NCI-H446 treated with DMSO at 0.1 percent for 48 hours (cell line): ENCODE data around the gene MAD1L1.
"Not testable (repeated sequence)": the region's sequence is repeated elsewhere in the genome, so short reads cannot be mapped to it uniquely, and the experiment has no call there.

Experiments
- DNase-seq: peaks from one replicate; lab custom pipeline; 2025; lab: John Stamatoyannopoulos, UW

Gene MAD1L1

DNA sequence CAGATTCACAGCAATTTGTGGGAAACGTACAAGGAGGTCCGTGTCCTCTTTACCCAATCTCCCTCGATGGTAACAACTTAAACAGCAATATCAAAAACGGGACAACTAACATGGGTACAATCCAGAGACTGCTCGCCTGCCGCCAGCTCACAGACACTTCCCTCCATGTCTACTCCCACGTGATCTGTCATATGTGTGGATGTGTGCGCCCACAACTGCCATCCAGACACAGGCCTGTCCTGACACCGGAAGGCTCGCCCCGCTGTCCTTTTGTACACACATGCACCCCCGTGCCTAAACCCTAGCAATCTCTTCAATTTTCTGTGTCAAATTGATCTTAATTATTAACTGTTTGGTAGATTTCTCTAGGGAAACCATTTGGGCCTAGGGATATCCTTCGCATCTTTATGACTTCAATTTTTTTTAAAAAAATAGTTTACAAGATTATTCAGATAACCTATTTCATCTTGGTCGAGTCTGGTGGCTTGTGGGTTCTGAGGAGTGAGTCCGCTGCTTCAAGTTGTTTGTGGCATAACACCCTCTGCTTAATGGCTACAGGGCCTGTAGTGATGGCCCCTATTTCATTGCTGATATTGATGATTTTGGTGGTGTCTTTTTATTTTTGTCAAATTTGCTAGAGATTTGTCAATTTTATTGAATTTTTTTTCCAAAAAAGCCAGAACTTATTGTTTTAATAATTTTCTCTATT is 260.6 kb downstream of the MAD1L1 start:
- DNase-seq, result no peak

DNA sequence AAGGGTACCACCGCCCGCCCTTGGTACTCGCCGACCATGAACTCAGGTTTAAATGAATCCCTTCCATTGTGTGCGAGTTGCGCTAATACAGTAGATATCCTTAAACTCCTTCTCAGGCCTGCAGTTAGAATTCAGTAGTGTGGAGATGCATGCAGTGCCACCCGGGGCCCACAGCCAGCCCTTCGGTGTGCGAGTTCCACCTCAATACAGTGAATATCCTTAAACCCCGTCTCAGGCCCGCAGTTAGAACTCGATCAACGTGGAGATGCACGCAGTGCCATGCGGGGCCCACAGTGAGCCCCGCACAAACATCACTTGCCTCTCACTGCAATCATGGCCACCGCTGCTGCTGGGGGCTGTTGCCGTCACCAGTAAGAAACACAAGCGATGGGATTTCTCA is 261.9 kb downstream of the MAD1L1 start:
- no peak for DNase-seq

DNA sequence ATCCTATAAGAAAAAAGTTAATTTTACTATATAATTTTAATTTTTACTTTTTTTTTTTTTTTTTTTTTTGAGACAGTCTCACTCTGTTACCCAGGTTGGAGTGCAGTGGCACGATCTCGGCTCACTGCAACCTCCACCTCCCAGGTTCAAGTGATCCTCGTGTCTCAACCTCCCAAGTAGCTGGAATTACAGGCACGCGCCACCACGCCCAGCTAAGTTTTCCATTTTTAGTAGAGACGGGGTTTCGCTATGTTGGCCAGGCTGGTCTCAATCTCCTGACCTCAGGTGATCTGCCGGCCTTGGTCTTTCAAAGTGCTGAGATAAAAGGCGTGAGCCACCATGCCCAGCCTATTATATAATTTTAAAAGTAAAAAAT is 262.5 kb downstream of the MAD1L1 start:
- DNase-seq, result not testable (repeated sequence)

DNA sequence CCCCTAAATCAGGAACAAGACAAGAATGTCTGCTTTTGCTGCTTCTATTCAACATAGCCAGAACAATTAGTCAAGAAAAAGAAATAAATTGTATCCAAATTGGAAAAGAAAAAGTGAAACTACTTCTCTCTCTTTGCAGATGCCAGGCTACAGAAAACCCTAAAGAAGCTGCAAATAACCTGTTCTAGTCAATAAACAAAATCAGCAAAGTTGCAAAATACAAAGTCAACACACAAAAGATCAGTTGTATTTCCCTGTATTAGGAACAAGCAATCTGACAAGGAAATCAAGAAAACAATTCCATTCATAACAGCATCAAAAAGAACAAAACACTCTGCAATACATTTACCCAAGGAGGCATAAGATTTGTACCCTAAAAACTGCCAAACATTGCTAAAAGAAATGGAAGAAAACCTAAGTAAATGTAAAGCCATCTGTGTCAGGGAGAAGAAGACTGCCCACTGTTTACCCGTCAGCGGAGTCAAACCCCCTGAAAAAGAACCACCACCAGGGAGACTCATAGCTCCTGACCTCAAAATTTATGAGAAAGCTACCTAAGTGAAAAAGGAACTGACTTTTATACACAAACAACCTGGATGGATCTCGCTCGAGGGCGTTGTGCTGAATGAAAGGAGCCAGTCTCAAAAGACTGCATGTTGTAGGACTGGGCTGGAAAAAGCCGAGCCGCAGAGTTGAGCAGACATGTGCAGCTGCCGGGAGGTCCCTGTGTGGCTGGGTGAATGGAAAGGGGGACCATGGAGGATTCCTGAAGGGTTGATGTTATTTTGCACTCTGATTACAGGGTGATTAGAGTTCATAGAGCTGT is 263.1 kb downstream of the MAD1L1 start:
- no peak for DNase-seq

DNA sequence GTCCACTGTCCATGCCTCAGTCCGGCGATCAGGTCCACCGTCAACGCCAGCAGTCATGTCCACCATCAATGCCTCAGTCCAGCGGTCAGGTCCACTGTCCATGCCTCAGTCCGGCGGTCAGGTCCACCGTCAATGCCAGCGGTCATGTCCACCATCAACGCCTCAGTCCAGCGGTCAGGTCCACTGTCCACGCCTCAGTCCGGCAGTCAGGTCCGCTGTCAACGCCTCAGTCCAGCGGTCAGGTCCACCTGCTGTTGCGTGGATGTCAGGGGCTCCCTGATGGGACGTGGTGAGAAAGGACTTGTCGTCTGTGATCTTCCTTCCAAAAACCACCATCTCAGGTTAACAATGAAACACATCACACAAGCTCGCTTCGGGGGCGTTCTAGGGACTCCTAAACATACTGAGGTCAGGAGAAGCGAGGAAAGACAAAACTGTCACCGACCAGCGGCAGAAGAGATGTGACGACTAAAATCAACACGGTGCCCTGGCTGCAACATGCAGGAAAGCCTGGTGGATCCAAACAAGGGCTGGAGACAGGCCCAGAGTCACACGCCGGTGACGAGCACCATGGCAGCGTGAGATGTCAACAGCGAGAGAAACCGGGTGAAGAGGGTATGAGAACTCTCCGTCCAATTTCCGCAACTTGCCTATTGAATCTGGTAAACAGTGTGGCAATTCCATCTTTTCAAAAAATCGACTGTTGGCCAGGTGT is 264.2 kb downstream of the MAD1L1 start:
- no peak for DNase-seq

DNA sequence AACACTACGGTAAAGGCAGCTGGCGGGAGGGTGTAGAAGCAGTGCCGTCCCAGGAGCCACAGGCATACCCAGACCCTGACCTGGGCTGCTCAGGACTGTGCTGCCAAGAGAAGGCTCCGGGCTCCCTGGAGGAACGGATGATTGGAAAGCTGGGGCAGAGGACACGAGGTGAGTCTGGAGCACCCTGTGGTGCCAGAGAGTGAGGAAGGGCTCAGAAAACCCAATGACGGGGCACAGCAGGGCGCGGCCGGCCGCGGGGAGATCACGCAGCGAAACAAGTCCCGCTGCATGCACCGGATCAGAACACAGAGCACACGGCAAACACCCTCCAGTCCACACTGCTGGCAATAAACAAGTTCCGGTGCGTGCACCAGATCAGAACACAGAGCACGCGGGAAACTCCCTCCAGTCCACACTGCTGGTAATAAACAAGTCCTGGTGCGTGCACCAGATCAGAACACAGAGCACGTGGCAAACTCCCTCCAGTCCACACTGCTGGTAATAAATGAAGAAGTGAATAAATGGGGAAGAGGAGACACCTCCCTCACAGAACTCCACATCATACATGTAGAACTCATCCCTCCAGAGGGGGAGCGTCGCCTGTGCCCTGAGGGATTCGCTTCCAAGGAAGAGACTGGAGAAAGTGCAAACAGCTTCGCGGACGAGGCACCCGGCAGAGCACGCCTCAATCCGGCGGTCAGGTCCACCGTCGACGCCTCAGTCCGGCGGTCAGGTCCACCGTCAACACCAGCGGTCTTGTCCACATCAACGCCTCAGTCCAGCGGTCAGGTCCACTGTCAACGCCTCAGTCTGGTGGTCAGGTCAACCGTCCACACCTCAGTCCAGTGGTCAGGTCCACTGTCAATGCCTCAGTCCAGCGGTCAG is 265.0 kb downstream of the MAD1L1 start:
- DNase-seq, result no peak

DNA sequence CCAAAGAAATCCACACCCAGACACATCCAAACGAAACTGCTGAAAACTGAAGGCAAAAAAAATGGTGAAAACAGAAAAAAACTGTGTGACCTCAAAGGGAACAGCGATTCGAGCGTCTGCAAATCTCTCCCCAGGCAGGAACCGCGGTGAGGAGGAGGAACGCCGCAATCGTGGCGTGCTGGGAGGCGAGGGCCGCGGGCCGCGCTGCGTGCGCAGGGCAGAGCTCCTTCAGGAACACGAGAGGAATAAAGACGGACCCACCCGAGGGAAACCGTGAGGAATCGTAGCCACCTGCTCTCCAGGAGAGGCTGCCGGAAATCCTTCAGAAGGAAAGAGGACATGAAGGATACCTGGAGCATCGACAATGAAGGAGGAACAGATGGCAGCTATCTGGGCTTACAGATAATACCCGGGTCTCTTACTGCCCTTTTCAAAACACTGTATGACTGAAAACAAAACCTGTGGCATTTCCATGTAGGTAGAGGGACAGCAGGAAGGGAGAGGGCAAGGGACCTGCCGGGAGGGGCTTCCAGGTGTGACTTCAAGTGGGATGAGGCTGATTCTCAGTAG is 266.0 kb downstream of the MAD1L1 start:
- DNase-seq, result no peak

DNA sequence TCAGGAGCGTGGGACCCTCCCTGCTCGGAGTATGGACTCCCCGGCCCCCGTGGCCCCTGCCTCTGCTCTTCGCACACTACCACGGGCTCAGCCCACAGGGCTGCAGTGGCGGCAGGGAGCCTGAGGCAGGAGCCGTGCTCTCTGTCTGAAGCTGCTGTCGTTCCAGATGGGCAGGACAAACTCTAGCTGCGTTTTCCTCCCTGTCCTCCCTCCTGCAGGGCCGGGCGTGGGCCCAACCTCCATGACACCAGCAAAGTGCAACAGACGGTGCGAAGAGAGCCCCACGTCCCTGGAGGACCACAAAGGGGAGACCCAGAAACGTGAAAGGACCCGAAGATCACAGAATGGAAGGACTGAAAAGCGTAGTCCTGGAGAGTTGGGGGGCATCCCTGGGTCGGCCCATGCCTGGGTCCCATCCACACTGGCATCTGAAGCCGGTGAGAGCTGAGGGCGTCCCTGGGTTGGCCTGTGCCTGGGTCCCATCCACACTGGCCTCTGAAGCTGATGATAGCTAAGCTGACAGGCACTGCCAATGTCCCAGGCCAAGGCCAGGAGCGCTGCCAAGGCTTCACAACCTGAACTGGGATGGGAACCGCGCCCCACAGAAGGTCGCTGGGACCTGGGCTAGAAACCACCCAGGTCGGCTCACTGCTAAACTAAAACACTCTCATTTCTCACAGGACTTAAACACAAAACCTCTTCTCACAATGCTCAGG is 267.0 kb downstream of the MAD1L1 start:
- DNase-seq, result no peak

DNA sequence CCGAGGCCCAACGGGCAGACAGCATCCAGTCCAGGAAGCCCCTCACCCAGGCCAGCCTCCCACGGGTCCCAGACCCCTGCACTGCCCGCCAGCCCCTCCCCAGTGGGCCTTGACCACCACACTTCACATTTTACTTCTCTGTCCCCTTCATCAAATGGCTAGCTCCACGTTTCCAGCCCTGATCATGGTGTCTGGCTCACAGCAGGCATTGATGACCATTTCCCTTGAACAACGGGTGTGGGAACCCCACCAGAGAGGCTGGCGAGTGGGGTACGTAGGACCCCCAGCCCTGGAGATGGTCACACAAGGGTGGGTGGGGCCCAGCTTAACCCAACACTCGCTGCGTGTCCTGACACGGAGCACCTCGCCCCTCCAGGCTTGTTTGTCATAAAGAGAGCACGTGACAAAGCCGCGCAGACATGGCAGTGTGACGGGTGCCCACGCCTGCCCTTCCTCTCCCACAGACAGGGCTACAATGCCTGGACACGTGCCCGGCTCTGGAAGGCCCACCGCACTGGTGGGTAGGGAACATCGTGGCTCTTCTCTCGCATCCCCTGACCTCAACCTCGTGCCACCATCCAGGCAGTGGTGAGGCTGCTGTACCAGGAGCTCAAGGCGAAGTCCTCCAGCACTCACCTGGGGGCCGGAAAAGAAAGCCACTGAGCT is 267.7 kb downstream of the MAD1L1 start:
- no peak for DNase-seq

DNA sequence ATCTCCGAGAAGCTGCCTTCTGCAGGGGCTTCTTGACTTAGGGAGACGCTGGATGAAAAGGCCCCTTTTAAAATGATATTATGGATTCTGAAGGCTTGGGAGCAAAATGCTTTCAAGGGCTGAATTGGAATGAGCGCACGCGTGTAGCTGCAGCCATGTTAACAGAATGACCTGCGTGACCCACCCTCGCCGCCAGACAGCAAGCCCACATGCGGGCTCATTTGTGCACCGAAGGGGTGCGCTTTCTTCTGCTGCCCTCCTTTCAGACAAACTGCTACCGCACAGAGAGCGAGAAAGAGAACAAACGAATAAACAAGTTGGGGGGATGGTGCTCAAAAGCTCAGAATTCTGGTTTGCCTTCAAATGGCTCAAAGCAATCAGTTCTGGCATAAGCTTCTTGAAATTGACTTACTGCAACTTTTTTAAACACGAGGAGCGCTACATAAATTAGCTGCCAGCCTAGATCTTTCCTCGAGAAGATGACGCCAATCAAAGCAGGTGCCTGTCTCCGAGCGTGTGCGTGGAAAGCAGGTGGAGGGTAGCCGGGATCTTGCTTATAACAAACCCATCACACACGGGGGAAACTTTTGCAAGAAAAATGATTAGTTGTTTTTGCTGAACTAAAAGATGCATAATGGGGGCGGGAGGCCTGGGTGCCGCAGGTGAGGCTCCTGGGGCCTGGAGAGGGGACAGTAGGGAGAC is 268.4 kb downstream of the MAD1L1 start:
- DNase-seq, result no peak

DNA sequence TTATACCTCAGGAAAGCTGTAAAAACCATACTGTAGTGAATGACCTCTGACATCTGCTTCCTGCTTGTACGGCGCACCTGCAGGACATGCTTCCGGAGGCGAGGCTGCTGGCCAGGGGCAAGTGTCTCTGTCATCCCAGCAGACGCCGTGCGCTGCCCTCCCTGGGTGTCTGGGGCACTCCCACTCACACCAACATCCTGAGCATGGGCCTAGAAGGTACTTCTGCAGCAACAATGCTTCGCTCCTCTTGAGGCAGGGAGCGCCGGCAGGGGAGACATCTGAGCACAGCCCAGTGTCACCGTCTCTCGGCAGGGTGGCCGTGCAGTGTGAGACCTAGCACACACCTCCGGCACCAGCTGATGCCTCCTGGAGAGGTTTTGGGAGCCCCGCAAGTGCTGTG is 269.2 kb downstream of the MAD1L1 start:
- no peak for DNase-seq

DNA sequence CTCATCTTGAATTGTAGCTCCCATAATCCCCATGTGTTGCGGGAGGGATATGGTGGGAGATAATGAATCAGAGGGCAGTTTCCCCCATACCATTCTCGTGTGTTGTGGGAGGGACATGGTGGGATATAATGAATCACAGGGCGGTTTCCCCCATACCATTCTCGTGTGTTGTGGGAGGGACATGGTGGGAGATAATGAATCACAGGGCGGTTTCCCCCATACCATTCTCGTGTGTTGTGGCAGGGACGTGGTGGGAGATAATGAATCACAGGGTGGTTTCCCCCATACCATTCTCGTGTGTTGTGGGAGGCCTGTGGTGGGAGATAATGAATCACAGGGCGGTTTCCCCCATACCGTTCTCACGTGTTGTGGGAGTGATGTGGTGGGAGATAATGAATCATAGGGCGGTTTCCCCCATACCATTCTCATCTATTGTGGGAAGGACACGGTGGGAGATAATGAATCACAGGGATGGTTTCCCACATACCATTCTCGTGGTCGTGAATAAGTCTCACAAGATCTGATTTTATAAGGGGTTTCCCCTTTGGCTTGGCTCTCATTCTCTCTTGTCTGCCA is 271.0 kb downstream of the MAD1L1 start:
- no peak for DNase-seq

DNA sequence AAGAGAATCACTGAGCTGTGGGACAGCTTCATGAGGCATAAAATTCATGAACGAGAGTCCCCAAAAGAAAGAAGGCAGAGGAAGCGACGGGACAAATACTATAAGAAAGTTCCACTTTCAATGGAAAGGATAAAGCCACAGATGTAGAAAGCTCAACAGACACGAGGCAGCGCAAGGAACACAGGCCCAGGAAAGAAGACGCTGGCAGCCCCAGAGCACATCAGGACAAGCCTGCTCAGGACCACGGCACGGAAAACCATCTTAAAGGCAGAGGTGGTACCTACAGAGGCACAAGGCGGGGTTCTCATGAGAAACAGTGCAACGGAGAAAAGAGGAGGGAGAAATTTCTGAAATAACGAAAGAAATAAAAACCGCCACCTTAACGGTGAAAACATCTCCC is 273.4 kb downstream of the MAD1L1 start:
- DNase-seq, result no peak

DNA sequence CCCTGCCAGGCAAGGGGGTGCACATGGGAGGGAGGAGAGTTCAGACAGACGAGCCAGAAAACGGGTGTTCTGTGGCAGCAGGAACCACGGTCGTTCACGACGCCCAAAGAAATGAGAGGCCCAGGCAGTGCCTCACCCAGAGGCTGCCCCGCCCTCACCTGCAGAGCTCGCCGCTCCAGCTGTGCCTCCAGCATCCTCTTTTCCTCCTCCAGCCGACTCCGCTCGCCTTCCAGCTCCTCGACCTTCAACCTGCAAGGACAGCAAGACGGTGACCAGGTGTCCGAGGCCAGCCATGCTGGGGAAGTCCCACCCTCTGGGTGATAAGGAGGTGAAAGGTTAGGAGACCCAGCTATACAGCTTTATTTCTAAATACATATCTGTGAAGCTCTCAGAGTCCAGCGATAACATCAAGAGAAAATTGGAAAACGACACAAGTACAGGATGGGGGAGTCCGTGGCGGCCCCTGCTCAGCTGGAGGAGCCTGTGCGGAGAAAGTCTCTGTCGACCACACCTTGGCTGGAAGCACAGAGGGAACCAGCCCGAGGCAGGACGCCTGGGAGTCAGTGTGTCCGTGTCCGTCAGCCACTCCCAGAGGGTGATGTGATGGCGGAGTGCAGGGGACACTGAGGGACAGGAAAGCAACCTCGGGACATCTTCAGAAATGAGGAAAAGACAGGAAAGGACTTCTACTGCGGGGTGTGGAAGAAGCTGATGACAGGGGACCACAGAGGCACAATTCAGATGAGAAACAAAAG is 275.1 kb downstream of the MAD1L1 start:
- no peak for DNase-seq

DNA sequence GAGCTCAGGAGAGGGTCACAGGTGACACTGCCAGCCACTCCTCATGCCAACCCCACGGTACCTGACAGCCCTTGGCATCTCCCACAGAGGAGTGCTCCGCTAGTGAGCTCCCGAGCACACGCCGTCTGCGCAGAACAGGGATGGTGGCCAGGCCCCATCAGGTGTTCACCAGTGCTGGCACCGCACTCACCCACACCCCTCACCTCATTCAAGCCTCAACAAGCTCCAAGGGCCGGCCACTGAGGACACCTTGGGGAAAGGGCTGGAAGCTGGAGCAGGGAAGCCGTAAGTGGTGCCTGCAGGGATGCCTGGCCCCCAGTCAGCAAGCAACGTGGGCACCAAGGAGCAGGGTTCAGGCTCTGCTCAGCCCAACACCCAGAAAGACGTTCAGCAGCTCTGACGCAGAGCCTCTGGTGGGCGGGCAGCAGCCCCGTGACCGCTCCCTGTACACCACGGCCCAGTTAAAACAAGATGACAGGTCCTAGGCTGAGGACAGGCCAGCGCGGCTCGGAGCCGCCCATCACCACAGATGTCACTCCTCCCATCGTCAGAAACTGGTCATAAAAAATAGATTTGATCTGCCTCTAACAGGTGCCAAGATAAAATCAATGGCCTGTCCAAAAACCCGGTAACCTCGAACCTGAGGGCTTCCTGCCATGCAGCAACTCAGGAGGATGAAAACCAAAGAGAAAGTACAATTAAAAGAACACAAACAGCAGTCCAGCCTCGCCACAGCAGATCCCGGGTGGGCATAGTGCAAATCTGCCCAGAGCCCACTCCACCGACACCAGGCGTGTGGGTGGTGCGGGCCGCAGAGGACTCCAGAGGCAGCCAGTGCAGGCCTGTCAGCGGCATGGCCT is 275.9 kb downstream of the MAD1L1 start:
- DNase-seq, result no peak

DNA sequence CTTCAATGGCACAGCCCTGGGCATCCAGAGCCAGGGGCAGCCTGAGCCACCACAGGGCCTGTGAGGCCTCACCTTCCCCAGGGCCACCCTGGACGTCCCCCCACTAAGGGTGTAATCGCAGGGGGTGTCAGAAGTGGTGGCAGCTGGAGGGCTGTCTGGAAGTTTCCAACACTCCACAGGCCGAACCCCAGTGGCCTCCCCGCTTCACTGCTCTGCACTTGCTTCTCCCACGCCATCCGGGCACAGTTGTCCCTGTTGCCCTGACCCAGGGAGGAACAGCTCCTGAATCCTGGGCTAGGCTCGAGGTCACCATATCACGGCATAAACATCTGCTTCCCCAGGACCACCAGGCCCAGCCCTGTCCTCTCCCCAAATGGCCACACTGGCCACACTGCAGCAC is 276.6 kb downstream of the MAD1L1 start:
- no peak for DNase-seq

DNA sequence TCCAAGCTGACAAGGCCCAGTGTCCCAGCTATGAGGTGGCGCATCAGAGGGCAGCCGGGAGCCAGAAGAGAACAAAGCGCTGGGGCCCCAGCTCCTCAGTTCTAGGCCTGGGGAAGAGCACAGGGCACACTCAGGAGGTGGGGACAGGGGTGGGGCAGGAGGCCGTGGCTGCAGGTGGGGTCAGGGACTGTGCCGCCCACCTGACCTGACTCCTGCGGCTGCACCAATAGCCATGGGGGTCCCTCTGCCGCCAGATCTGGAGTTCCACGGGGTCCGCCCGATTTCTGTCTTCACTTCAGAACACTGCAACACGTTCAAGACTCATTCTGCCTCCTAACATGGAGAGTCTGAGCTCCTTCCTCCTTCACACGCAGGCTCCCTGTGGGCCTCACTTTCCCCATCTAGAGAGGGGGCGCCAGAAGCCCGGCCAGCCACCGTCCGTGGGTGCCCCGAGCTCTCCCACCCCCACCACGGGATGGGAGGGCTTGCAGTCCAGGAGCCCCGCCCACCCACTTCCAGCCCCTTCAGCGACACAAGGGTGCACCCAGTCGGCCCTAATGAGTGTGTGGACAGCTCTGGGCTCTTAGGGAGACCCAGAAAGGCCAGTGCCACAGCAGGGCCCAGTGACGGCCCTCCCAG is 278.3 kb downstream of the MAD1L1 start:
- no peak for DNase-seq
